Measurements from ENCODE around the gene DNASE1L2. TPM values are rescaled to one million over a fixed set of nuclear protein-coding genes. Genes with fewer than 3 reads are reported as not detected.

DNASE1L2 gene
- total RNA-seq, 1 experiment from 2014 or later, result 1.5 TPM

DNA sequence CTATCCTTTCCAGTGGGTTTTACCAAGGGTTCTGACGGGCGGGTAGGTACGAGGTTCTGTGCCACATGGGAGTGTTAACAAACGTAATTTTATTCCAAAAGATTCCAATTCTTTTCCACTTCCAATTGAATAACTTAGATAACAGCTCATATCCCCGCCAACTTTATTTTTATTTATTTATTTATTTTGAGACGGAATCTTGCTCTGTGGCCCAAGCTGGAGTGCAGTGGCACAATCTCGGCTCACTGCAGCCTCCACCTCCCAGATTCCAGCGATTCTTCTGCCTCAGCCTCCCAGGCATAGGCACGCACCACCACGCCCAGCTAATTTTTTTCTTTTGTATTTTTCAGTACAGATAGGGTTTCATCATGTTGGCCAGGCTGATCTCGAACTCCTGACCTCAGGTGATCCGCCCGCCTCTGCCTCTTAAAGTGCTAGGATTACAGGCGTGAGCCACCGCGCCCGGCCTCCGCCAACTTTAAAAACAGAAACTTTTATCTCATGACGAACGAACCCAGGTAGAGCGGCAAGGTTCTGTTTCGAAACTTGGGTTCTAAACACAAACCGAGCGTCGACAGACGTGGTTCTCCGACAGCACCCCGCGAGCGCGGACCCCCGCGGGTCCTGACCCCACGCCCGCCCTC, 14.5 kb downstream of the DNASE1L2 start:
- peaks cover 50% of the 10 kb centered on the region for H3K36me3 Mint-ChIP-seq (ENCODE audit: insufficient read depth, unreplicated experiment)
- CTCF ChIA-PET, result interaction anchor here (0.6 to 1.5 kb wide), 7 partner anchors 10 to 280 kb away, joined by 3 to 6 read pairs (median 4); partner anchors contain the start of gene PGP
- H3K27me3 Mint-ChIP-seq (ENCODE audit: insufficient read depth, unreplicated experiment), result no peaks in the 10 kb centered on the region
- no peaks in the 10 kb centered on the region for H3K4me1 Mint-ChIP-seq (ENCODE audit: insufficient read depth, unreplicated experiment)
- peak overlapping the region; percentile 91 for H3K27ac Mint-ChIP-seq (ENCODE audit: low read depth, unreplicated experiment)
- H3K9me3 Mint-ChIP-seq (ENCODE audit: unreplicated experiment), result no peaks in the 10 kb centered on the region
- TSS peak; percentile 46 for BruUV-seq (replicated peaks)
- intact Hi-C loops (cut with micrococcal nuclease), result loop anchor here (2.0 kb wide), 1 partner anchor 26 kb away; no protein-coding TSS in a partner anchor
- POLR2A ChIA-PET, result interaction anchor here (0.5 to 4.9 kb wide), 31 partner anchors 8 to 1207 kb away, joined by 3 to 58 read pairs (median 7); partner anchors contain the start of genes ATP6V0C, CCNF, DNASE1L2 and E4F1
- peak overlapping the region; percentile 92 for H3K4me3 Mint-ChIP-seq (ENCODE audit: unreplicated experiment)
- peak; percentile 55 for DNase-seq (ENCODE audit: unreplicated experiment)
- TF ChIP-seq, protein P1, sequence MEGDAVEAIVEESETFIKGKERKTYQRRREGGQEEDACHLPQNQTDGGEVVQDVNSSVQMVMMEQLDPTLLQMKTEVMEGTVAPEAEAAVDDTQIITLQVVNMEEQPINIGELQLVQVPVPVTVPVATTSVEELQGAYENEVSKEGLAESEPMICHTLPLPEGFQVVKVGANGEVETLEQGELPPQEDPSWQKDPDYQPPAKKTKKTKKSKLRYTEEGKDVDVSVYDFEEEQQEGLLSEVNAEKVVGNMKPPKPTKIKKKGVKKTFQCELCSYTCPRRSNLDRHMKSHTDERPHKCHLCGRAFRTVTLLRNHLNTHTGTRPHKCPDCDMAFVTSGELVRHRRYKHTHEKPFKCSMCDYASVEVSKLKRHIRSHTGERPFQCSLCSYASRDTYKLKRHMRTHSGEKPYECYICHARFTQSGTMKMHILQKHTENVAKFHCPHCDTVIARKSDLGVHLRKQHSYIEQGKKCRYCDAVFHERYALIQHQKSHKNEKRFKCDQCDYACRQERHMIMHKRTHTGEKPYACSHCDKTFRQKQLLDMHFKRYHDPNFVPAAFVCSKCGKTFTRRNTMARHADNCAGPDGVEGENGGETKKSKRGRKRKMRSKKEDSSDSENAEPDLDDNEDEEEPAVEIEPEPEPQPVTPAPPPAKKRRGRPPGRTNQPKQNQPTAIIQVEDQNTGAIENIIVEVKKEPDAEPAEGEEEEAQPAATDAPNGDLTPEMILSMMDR (IDR thresholded peaks at IDR 0.05; ENCODE audit: unreplicated experiment), result no peak

DNA sequence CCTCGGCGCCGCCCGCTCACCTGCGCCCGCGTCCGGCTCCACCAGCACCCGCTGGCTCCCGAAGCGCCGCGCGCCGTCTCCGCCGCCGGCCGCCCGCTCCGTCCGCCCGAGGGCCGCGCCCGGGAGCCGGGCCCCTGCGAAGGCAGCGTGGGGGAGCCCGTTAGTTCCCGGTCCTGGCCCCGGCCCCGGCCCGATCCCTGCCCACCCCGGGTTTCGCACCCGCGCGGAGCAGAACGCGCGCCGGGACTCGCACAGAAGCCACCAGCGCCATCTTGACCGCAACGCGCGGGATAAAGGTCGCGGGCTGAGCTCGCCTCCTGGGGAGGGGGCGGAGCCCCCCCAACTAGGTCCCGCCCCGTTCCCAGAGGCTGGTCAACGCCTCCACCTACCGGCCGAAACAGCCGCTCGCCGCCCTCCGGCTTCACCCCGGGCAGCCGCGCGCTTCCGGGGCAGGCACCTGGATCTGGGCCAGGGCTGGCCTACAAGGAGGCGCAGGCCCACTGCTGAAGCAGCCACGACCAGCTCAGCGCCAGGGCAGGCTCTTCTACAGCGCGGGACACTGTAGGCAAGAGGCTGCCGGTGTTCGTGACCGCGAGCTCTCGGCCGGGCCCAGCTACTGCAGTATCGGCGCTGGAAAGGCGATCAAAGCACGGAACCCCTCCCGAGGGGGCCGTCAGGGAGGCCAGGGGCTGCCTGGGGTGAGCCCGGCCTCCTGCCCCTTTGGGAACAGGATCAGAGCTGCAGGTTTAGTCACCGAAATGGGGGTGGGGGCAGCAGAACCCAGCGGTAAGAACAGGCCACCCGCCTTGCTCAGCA, 15.3 kb downstream of the DNASE1L2 start, which contains the start of gene ECI1:
Gene ECI1 (minus strand): TSS at position 292 of the 816 bp plus-strand sequence. CDS start 21 bp downstream, at position 271.
- TF ChIP-seq, protein P1 (IDR thresholded peaks at IDR 0.05; ENCODE audit: unreplicated experiment), result peak; percentile 51
- ChIA-PET CTCF (interaction anchor here (0.5 to 1.5 kb wide), 12 partner anchors 8 to 752 kb away, joined by 3 to 7 read pairs (median 4); partner anchors contain the start of gene PGP), POLR2A (interaction anchor here (0.5 to 4.9 kb wide), 37 partner anchors 9 to 507 kb away, joined by 3 to 58 read pairs (median 6); partner anchors contain the start of genes AMDHD2, ATP6V0C, CCNF and DNASE1L2)
- intact Hi-C loops (cut with micrococcal nuclease), result loop anchor here (2.0 kb wide), 1 partner anchor 27 kb away; no protein-coding TSS in a partner anchor
- Mint-ChIP-seq H3K4me1 (ENCODE audit: insufficient read depth, unreplicated experiment) (no peaks in the 10 kb centered on the region), H3K4me3 (ENCODE audit: unreplicated experiment) (peak within 1 kb of the TSS; percentile 92), H3K9me3 (ENCODE audit: unreplicated experiment) (no peaks in the 10 kb centered on the region), H3K36me3 (ENCODE audit: insufficient read depth, unreplicated experiment) (peaks cover 53% of the 10 kb centered on the region), H3K27me3 (ENCODE audit: insufficient read depth, unreplicated experiment) (no peaks in the 10 kb centered on the region), H3K27ac (ENCODE audit: low read depth, unreplicated experiment) (peak within 1 kb of the TSS; percentile 91)
- DNase-seq (ENCODE audit: unreplicated experiment), result peak; percentile 94
- BruUV-seq (replicated peaks), result no TSS peak

GRCh38 chr16:2252806-2253148, 16.5 kb downstream of the DNASE1L2 start:
- H3K36me3 Mint-ChIP-seq (ENCODE audit: insufficient read depth, unreplicated experiment), result peaks cover 65% of the 10 kb centered on the region
- no peaks in the 10 kb centered on the region for H3K9me3 Mint-ChIP-seq (ENCODE audit: unreplicated experiment)
- H3K27me3 Mint-ChIP-seq (ENCODE audit: insufficient read depth, unreplicated experiment), result no peaks in the 10 kb centered on the region
- no peak overlapping the region for H3K4me3 Mint-ChIP-seq (ENCODE audit: unreplicated experiment)
- ChIA-PET POLR2A (interaction anchor here (1.0 to 4.9 kb wide), 15 partner anchors 8 to 249 kb away, joined by 4 to 58 read pairs (median 15); partner anchors contain the start of genes E4F1, PGP, RNPS1 and TRAF7), CTCF (interaction anchor here (0.6 to 2.3 kb wide), 3 partner anchors 58 to 158 kb away, joined by 3 to 7 read pairs (median 4); no protein-coding TSS in a partner anchor)
- H3K27ac Mint-ChIP-seq (ENCODE audit: low read depth, unreplicated experiment), result peak overlapping the region; percentile 57
- H3K4me1 Mint-ChIP-seq (ENCODE audit: insufficient read depth, unreplicated experiment), result no peaks in the 10 kb centered on the region
- DNase-seq (ENCODE audit: unreplicated experiment), result no peak
- BruUV-seq (replicated peaks), result no TSS peak
- intact Hi-C loops (cut with micrococcal nuclease), result no loop called here
- TF ChIP-seq, protein P1 (IDR thresholded peaks at IDR 0.05; ENCODE audit: unreplicated experiment), result no peak
